Astrocyte (in vitro differentiated cells and primary cell): Measurements from ENCODE around the gene UAP1L1. TPM values are rescaled to one million over a fixed set of nuclear protein-coding genes. Genes with fewer than 3 reads are reported as not detected.
A peak's percentile ranks its signal among the peaks of the same experiment; 100 is the strongest.

Experiments used
- DNase-seq: peaks from one replicate; pipeline ENCODE4 v3.0.0-alpha.2; 2010; ENCODE audit warnings: low read depth
- FAIRE-seq: peaks from 2 replicates; lab custom pipeline; 2011; peaks lifted over from hg19 to GRCh38; lab: Jason Lieb, UNC
- H2AFZ ChIP-seq: 2 replicates; pipeline ENCODE4 v1.6.0; 2012; ENCODE audit warnings: low read depth, low read length, inconsistent platforms
- H3K27ac ChIP-seq: 2 replicates; pipeline ENCODE4 v1.5.1; 2011; ENCODE audit warnings: low read depth, low read length, inconsistent platforms
- H3K27me3 ChIP-seq: 2 replicates; pipeline ENCODE4 v1.6.0; 2011; ENCODE audit warnings: low read length, inconsistent platforms; ENCODE audit not compliant: insufficient read depth
- H3K36me3 ChIP-seq: 2 replicates; pipeline ENCODE4 v1.5.1; 2011; ENCODE audit warnings: low read length, inconsistent platforms; ENCODE audit not compliant: insufficient read depth
- H3K4me1 ChIP-seq: 2 replicates; pipeline ENCODE4 v1.5.1; 2011; ENCODE audit warnings: low read length, inconsistent platforms; ENCODE audit not compliant: insufficient read depth
- H3K4me2 ChIP-seq: 2 replicates; pipeline ENCODE4 v1.6.0; 2012; ENCODE audit warnings: low read length, inconsistent platforms
- H3K4me3 ChIP-seq: 2 replicates; pipeline ENCODE4 v1.5.1; 2011; ENCODE audit warnings: low read depth, mild to moderate bottlenecking, low read length, inconsistent platforms; ENCODE audit not compliant: insufficient read depth
- H3K79me2 ChIP-seq: 2 replicates; pipeline ENCODE4 v1.6.0; 2012; ENCODE audit warnings: mild to moderate bottlenecking, low read length, inconsistent platforms; ENCODE audit not compliant: insufficient read depth
- H3K9ac ChIP-seq: 2 replicates; pipeline ENCODE4 v1.6.0; 2012; ENCODE audit warnings: mild to moderate bottlenecking, low read length, inconsistent platforms
- H3K9me3 ChIP-seq: 2 replicates; pipeline ENCODE4 v1.5.1; 2012; ENCODE audit warnings: low read depth, mild to moderate bottlenecking, low read length, inconsistent platforms; ENCODE audit not compliant: insufficient read depth
- H4K20me1 ChIP-seq: 2 replicates; pipeline ENCODE4 v1.6.0; 2012; ENCODE audit warnings: low read length, inconsistent platforms; ENCODE audit not compliant: insufficient read depth
- H3K27ac Mint-ChIP-seq: one replicate; pipeline ENCODE4 v1.8.0; 2021; ENCODE audit warnings: mild to moderate bottlenecking, mixed read lengths; ENCODE audit not compliant: unreplicated experiment
- H3K27me3 Mint-ChIP-seq: one replicate; pipeline ENCODE4 v1.8.0; 2021; ENCODE audit warnings: low read depth, mixed read lengths; ENCODE audit not compliant: unreplicated experiment
- H3K36me3 Mint-ChIP-seq: one replicate; pipeline ENCODE4 v1.8.0; 2021; ENCODE audit warnings: low read depth, mixed read lengths; ENCODE audit not compliant: unreplicated experiment
- H3K4me1 Mint-ChIP-seq: one replicate; pipeline ENCODE4 v1.8.0; 2021; ENCODE audit warnings: low read depth, mixed read lengths; ENCODE audit not compliant: unreplicated experiment
- H3K4me3 Mint-ChIP-seq: one replicate; pipeline ENCODE4 v1.8.0; 2021; ENCODE audit warnings: mild to moderate bottlenecking, moderate library complexity, mixed read lengths; ENCODE audit not compliant: unreplicated experiment
- H3K9me3 Mint-ChIP-seq: one replicate; pipeline ENCODE4 v1.8.0; 2021; ENCODE audit warnings: mild to moderate bottlenecking, mixed read lengths; ENCODE audit not compliant: unreplicated experiment
- EZH2 ChIP-seq: IDR thresholded peaks from 2 replicates; pipeline ENCODE4 v1.6.1; 2012; ENCODE audit warnings: mild to moderate bottlenecking, low read length, inconsistent platforms; ENCODE audit not compliant: insufficient read depth
- total RNA-seq: library from RNA; stranded (reverse); gene quantifications from 2 replicates; pipeline ENCODE4 v1.2.1, GENCODE V29; 2021
- TF ChIP-seq, protein P1 (sequence below): IDR thresholded peaks from 2 replicates; pipeline ENCODE4 v1.5.1; 2011; ENCODE audit warnings: low read depth, mild to moderate bottlenecking, inconsistent platforms, low read length, moderate library complexity; ENCODE audit not compliant: insufficient read depth

The UAP1L1 gene
- total RNA-seq, 1 donor from 2014 or later, result 4.0 TPM

DNA sequence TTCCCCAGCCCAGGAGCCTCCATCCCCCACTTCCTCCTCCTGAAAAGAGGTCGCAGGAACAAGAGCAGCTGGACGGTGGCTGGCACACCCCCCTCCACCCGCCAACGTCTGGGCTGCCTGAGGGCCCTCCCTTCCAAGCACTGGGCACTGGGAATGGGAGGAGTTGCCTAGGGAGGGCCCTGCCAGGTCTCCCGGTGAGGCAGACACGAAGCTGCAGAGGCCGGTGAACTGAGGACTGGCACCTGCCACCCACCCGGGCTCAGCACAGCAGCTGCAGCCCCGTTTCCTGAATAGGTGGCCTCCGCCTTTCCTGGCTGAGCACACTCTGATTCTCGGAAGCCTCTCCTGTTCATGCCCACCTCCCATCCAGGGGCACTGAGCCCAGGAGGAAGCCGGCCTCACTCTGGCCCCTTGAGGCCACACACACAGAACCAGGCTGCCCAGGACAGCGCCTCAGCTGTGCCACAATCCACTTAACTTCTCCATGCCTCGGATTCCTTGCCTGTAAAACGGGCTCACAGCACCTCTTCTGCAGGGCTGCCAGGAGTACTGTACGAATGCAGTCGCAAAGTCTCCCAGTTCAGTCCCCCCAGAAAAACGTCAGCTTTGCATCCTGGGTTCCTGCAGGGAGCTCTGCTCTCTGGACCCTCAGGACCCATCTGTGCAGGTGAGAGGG, 32.7 kb upstream of the UAP1L1 start:
- Mint-ChIP-seq H3K4me3 (peak overlapping the region; percentile 79), H3K4me1 (peaks cover 2% of the 10 kb centered on the region), H3K27me3 (peaks cover 19% of the 10 kb centered on the region), H3K9me3 (no peaks in the 10 kb centered on the region), H3K36me3 (no peaks in the 10 kb centered on the region), H3K27ac (peak overlapping the region; percentile 72)
- no peak for DNase-seq
- Histone ChIP-seq H3K27me3 (peaks cover 5% of the 10 kb centered on the region), H4K20me1 (peaks cover 32% of the 10 kb centered on the region), H3K36me3 (no peaks in the 10 kb centered on the region), H3K9me3 (no peaks in the 10 kb centered on the region), H3K4me3 (peak overlapping the region; percentile 65), H3K9ac (peak overlapping the region; percentile 48), H3K27ac (no peak overlapping the region), H3K4me2 (peak overlapping the region; percentile 98), H2AFZ (no peak overlapping the region), H3K79me2 (peaks cover 22% of the 10 kb centered on the region), H3K4me1 (peaks cover 16% of the 10 kb centered on the region)
- TF ChIP-seq EZH2, result no peak
- TF ChIP-seq, protein P1, sequence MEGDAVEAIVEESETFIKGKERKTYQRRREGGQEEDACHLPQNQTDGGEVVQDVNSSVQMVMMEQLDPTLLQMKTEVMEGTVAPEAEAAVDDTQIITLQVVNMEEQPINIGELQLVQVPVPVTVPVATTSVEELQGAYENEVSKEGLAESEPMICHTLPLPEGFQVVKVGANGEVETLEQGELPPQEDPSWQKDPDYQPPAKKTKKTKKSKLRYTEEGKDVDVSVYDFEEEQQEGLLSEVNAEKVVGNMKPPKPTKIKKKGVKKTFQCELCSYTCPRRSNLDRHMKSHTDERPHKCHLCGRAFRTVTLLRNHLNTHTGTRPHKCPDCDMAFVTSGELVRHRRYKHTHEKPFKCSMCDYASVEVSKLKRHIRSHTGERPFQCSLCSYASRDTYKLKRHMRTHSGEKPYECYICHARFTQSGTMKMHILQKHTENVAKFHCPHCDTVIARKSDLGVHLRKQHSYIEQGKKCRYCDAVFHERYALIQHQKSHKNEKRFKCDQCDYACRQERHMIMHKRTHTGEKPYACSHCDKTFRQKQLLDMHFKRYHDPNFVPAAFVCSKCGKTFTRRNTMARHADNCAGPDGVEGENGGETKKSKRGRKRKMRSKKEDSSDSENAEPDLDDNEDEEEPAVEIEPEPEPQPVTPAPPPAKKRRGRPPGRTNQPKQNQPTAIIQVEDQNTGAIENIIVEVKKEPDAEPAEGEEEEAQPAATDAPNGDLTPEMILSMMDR, result no peak
- FAIRE-seq, result no peak

DNA sequence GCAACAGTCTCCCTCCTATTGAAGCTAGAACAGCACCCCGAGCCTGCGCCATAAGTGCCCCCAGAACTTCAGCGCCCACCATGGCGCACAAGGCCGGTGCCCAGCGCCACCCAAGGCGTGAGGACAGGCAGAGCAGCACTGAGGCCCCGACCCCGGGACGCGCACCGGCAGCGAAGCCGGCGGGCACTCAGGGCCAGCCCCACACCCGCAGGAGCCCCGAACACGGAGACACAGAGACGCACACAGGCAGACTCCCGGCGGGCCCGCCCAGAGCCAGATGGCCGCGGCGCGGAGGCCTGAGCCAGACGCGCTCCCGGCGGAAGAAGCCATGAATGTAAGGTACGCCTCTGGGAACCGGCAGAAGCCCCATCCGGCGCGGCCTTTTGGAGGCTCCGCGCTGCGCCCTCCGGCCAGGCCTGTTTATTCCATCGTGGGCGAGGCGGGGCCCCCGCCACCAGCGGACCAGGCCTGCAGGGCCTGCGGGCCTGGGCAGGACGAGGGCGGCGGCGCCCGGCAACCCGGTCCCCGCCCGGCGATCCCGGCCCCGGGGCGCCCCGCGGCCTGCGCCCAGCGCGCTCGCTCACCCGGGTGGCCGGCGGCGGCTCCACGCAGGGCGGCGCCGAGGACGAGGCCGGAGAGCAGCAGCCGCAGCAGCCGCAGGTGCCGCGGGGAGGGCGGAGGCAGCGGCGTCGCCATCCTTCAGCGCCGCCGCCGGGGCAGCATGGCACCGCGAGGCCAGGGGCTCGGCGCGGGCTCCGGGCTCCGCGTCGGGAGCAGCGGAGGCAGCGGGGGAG, 31.8 kb upstream of the UAP1L1 start:
- FAIRE-seq, result no peak
- H3K4me1 ChIP-seq, result peaks cover 16% of the 10 kb centered on the region
- Mint-ChIP-seq H3K27me3 (peaks cover 23% of the 10 kb centered on the region), H3K36me3 (no peaks in the 10 kb centered on the region), H3K4me3 (peak overlapping the region; percentile 79), H3K27ac (no peak overlapping the region), H3K4me1 (peaks cover 2% of the 10 kb centered on the region), H3K9me3 (no peaks in the 10 kb centered on the region)
- peak overlapping the region; percentile 48 for H3K9ac ChIP-seq
- H3K4me3 ChIP-seq, result peak overlapping the region; percentile 65
- TF ChIP-seq, protein P1, result no peak
- no peak for TF ChIP-seq EZH2
- H3K4me2 ChIP-seq, result peak overlapping the region; percentile 98
- H3K27me3 ChIP-seq, result peaks cover 11% of the 10 kb centered on the region
- peak overlapping the region; percentile 79 for H2AFZ ChIP-seq
- H3K9me3 ChIP-seq, result no peaks in the 10 kb centered on the region
- no peaks in the 10 kb centered on the region for H3K36me3 ChIP-seq
- H3K27ac ChIP-seq, result no peak overlapping the region
- peak; percentile 34 for DNase-seq
- peaks cover 32% of the 10 kb centered on the region for H4K20me1 ChIP-seq
- peaks cover 22% of the 10 kb centered on the region for H3K79me2 ChIP-seq
